GM12865 (cell line): ENCODE data around the gene LHX6.

Experiments
- DNase-seq: peaks from one replicate; pipeline ENCODE4 v3.0.0; 2010; ENCODE audit warnings: low read depth
- H3K4me3 ChIP-seq: 2 replicates; pipeline ENCODE4 v1.5.1; 2011; ENCODE audit warnings: mild to moderate bottlenecking, low read depth, low read length, control low read depth
- CTCF ChIP-seq: IDR thresholded peaks from 2 replicates; pipeline ENCODE4 v1.5.1; 2011; ENCODE audit warnings: low read length, control low read depth, low read depth, inconsistent platforms; ENCODE audit not compliant: insufficient read depth; ENCODE audit errors: missing control alignments

The LHX6 gene

GRCh38 chr9:122209451-122209850 is 19.3 kb downstream of the LHX6 start:
- no peak for TF ChIP-seq CTCF
- no peak for DNase-seq
- H3K4me3 ChIP-seq: no peak overlapping the region

DNA sequence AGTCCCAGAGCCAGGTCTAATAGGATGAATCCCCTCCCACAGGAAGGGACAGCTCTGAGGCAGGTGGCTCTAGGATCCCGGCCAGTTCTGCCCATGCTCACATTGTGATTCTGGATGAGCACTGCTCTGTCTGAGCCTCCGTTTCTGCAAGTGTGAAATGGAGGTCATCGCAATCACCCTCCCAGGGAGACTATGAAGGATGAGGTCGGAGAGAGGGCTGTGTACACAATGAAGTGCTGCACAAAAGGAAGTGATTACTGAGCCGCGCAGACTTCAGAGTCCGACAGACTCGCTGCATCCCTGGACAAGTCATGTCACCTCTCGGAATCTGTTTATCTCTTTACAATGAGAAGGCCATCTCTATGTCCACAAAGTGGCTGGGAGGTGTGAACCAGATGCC is 21.7 kb downstream of the LHX6 start:
- TF ChIP-seq CTCF: no peak
- no peak for DNase-seq
- no peak overlapping the region for H3K4me3 ChIP-seq

- no peak for DNase-seq
- no peak for TF ChIP-seq CTCF
- no peak overlapping the region for H3K4me3 ChIP-seq
These were observed 22.4 kb downstream of the LHX6 start for GRCh38 chr9:122206118-122207046.

- no peak for DNase-seq
- TF ChIP-seq CTCF: no peak
- H3K4me3 ChIP-seq: no peak overlapping the region
These were observed 23.6 kb downstream of the LHX6 start for GRCh38 chr9:122205176-122205575.

DNA sequence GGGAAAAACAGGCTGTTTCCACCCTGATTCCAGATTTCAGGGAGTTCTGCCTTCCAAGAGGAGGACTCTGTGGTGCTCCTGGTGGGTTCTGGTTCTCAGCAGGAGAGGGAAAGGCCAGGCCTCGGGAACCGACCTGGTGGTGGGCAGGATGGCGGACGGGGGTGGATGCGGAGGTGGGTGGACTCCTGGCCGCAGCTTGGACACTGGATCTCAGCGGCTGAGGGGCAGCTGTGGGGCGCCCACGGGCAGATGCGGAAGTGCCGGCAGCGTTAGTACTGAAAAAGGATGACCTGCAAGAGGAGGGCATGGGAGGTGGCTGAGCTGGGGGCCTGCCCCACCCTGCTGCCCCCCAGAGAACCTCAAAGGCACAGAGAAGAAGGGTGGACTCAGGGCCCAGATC is 24.3 kb downstream of the LHX6 start:
- DNase-seq: no peak
- no peak overlapping the region for H3K4me3 ChIP-seq
- no peak for TF ChIP-seq CTCF

DNA sequence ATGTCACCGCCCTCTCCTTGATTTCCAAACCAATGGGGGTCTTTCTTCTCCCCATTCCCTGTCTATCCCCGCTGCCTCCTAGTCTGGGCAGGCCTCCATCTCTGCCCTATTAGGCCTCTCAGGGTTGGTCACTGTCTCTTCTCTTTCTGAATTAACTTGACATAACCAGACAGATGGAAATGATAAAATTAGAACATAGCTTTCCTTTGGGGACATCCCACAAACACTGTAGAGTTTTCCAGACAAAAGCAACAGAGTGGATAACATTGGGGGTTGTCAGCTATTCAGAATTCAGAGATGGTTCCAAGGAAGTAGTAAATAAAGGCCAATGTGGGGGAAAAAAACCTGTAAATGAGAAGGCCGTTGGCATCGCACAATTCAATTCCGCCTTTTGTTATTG is 24.7 kb downstream of the LHX6 start:
- no peak for TF ChIP-seq CTCF
- no peak overlapping the region for H3K4me3 ChIP-seq
- DNase-seq: no peak

- no peak overlapping the region for H3K4me3 ChIP-seq
- no peak for DNase-seq
- TF ChIP-seq CTCF: no peak
These were observed 26.6 kb downstream of the LHX6 start for GRCh38 chr9:122202111-122202510.
